Esophagus (tissue), 2 donors: ENCODE measurements around the gene ZNF569. TPM values are rescaled to one million over a fixed set of nuclear protein-coding genes. Genes with fewer than 3 reads are reported as not detected.
"Not testable (repeated sequence)": the region's sequence is repeated elsewhere in the genome, so short reads cannot be mapped to it uniquely, and the experiment has no call there.

Experiments
- H3K27ac ChIP-seq, 2 donors: one replicate each; pipeline ENCODE4 v1.5.1; 2013; ENCODE audit warnings: low read depth in 2 of 2, mild to moderate bottlenecking in 2 of 2, inconsistent platforms in 1 of 2, low read length in 1 of 2, moderate library complexity in 1 of 2
- H3K27me3 ChIP-seq, 2 donors: one replicate each; pipeline ENCODE4 v1.6.1; 2013; ENCODE audit warnings: low read length in 2 of 2, control low read depth in 1 of 2, mild to moderate bottlenecking in 1 of 2; ENCODE audit not compliant: insufficient read depth in 2 of 2, control insufficient read depth in 1 of 2
- H3K36me3 ChIP-seq, 2 donors: one replicate each; pipeline ENCODE4 v1.6.1; 2013; ENCODE audit warnings: low read length in 1 of 2; ENCODE audit not compliant: control insufficient read depth in 2 of 2, insufficient read depth in 2 of 2
- H3K4me1 ChIP-seq, 2 donors: one replicate each; pipeline ENCODE4 v1.6.1; 2013; ENCODE audit warnings: low read length in 1 of 2; ENCODE audit not compliant: control insufficient read depth in 2 of 2, insufficient read depth in 2 of 2
- H3K4me3 ChIP-seq, 2 donors: one replicate each; pipeline ENCODE4 v1.5.1; 2013; ENCODE audit warnings: low read length in 2 of 2, mild to moderate bottlenecking in 2 of 2, low read depth in 1 of 2, moderate library complexity in 1 of 2
- H3K9me3 ChIP-seq, 2 donors: one replicate each; pipeline ENCODE4 v1.6.1; 2013; ENCODE audit warnings: mild to moderate bottlenecking in 2 of 2, low read depth in 1 of 2, low read length in 1 of 2, moderate library complexity in 1 of 2; ENCODE audit not compliant: control insufficient read depth in 2 of 2, insufficient read depth in 1 of 2
- WGBS, 2 donors: extraction: QIAGEN DNeasy Blood & Tissue Kit; methylation state at CpG; one replicate each; pipeline ENCODE4 v1.1.7; 2013; 5-methylcytosine and 5-hydroxymethylcytosine counted together
- polyA plus RNA-seq, 2 donors: library from polyadenylated mRNA; stranded (reverse); fragments of 200-250 nt; gene quantifications; one replicate each; pipeline ENCODE4 v1.2.3, GENCODE V29; 2013
- donor health status: healthy with polysubstance abuse.
- donor health status: Bipolar disorder and iron deficiency.

Gene ZNF569
- polyA plus RNA-seq, 2 donors, result 0.89 to 1.1 TPM

DNA sequence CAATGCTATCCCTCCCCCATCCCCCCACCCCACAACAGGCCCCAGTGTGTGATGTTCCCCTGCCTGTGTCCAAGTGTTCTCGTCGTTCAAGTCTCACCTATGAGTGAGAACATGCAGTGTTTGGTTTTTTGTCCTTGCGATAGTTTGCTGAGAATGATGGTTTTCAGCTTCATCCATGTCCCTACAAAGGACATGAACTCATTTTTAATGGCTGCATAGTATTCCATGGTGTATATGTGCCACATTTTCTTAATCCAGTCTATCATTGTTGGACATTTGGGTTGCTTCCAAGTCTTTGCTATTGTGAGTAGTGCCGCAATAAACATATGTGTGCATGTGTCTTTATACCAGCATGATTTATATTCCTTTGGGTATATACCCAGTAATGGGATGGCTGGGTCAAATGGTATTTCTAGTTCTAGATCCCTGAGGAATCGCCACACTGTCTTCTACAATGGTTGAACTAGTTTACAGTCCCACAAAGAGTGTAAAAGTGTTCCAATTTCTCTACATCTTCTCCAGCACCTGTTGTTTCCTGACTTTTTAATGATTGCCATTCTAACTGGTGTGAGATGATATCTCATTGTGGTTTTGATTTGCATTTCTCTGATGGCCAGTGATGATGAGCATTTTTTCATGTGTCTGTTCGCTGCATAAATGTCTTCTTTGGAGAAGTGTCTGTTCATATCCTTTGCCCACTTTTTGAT, 61.0 kb downstream of the ZNF569 start:
- WGBS, 2 donors, result 82 to 85% methylated on average over 6 of the region's 6 CpGs
- H3K27ac ChIP-seq, H3K4me1 ChIP-seq, H3K4me3 ChIP-seq, H3K27me3 ChIP-seq, H3K36me3 ChIP-seq: not testable (repeated sequence)
- peaks cover 16 to 21% of the 10 kb centered on the region in 2 donors for H3K9me3 ChIP-seq

DNA sequence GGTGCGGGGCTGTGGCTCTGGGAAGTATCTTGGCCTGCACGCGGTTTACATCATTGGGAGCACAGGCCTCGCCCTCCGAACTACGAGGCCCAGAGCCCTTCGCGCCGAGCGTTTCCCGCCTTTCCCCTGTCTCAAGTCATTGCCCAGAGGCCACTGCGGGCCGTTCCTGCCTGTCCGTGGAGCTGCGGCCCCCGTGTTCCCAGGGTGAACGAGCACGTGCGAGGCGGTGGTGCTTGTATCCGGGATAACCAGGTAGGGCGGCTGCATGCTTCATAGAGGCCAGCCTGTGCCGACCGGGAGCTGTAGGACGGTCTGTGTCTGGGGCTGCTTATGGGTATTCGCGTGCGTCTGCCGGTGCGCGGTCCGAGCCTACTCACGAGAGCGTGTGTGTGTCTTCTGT, 63.8 kb downstream of the ZNF569 start:
- WGBS, 2 donors, result 55 to 61% methylated on average over 34 of the region's 34 CpGs
- Histone ChIP-seq H3K27me3 (no peaks in the 10 kb centered on the region), H3K4me1 (no peaks in the 10 kb centered on the region), H3K36me3 (no peaks in the 10 kb centered on the region), H3K9me3 (peaks cover 15 to 23% of the 10 kb centered on the region in 2 donors), H3K4me3 (no peak overlapping the region), H3K27ac (no peak overlapping the region)

DNA sequence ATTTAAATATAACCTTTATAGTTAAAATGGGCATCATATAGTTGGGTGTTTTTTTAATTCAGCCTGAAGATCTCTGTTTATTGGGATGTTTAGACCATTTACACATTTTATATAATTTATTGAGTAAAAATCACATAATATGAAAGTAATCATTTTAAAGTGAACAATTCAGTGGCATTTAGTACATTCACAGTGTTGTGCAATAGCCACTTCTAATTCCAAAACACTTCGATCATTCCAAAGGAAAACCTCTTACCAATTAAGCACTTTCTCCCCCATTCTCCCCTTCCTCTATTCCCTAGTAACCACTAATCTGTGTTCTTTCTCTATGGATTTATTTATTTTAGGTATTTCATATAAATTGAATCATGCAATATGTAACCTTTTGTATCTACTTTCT, 66.2 kb downstream of the ZNF569 start:
- 91 to 97% methylated on average over 1 of the region's 1 CpG for WGBS, 2 donors
- H3K9me3 ChIP-seq, result peaks cover 19 to 20% of the 10 kb centered on the region in 2 donors

DNA sequence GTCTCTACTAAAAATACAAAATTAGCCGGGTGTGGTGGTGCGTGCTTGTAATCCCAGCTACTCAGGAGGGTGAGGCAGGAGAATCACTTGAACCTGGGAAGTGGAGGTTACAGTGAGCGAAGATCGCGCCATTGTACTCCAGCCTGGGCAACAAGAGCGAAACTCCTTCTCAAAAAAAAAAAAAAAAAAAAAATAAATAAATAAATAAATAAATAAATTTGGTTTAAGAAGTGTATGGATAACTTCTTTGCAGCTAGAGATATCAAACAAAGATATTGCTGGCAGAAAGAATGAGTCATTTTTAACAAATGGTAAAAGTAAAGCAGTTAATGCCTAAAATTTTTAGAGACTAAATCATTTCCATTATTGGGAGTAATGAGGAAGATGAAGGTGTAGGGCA, 75.8 kb downstream of the ZNF569 start:
- WGBS, 2 donors, result 98 to 99% methylated on average over 6 of the region's 6 CpGs

More for the DNA sequence above, 66.2 kb downstream of the ZNF569 start:
- H3K27me3 ChIP-seq, result no peaks in the 10 kb centered on the region
- H3K36me3 ChIP-seq, result no peaks in the 10 kb centered on the region
- no peak overlapping the region for H3K27ac ChIP-seq
- no peaks in the 10 kb centered on the region for H3K4me1 ChIP-seq
- H3K4me3 ChIP-seq, result no peak overlapping the region

DNA sequence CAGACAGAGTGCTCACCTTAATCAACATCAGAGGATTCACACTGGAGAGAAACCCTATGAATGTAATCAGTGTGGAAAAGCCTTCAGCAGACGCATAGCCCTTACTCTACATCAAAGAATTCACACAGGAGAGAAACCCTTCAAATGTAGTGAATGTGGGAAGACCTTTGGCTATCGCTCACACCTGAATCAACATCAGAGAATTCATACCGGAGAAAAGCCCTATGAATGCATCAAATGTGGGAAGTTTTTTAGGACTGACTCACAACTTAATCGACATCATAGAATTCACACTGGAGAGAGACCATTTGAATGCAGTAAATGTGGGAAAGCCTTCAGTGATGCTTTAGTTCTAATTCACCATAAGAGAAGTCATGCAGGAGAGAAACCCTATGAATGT, 78.0 kb downstream of the ZNF569 start:
- Histone ChIP-seq H3K27me3 (no peaks in the 10 kb centered on the region), H3K36me3 (peaks cover 11 to 20% of the 10 kb centered on the region in 2 donors), H3K4me1 (no peaks in the 10 kb centered on the region), H3K4me3 (no peak overlapping the region), H3K9me3 (peaks cover 20 to 21% of the 10 kb centered on the region in 2 donors), H3K27ac (no peak overlapping the region)
- WGBS, 2 donors, result 98 to 99% methylated on average over 4 of the region's 4 CpGs

More for the DNA sequence above, 75.8 kb downstream of the ZNF569 start:
- Histone ChIP-seq H3K9me3 (peaks cover 17 to 20% of the 10 kb centered on the region in 2 donors), H3K36me3 (peaks cover 8 to 17% of the 10 kb centered on the region in 2 donors)
- H3K27me3 ChIP-seq, H3K27ac ChIP-seq, H3K4me3 ChIP-seq, H3K4me1 ChIP-seq: not testable (repeated sequence)

DNA sequence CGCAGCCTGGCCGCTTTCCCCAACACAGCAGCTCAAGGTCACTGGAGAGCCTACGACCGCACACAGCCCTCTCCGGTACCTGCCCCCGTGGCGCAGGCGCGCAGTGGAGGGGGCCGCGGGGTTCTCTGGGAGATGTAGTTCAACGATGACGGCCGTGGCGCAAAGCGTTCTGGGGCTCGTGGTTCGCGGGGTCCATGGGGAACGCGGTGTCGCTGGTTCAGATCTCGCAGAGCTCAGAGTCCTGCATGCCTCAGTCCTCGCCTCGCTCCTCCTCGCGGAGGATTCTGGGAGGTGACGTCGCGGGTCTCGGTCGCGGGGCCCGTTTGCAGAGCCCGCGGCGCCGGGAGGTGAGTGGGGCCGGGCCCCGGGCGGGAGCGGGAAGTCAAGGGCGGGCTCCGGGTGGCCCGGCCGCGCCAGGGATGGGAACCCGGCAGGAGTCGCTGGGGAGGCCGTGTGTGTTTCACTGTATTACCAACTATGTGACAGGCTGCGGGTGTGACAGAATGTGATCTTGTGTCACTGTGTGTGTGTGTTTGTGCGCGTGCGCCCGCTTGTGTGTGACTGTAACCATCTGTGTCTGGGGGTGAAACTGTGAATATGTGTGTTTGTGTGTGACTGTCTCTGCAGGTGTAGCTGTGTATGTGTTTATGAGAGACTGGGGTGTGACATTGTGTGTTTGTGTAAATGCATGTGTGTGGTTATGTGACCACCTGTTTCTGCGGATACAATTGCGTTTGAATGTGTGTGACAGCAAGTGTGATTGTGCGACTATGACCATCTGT, 96.2 kb downstream of the ZNF569 start, which contains the start of gene ZNF527:
TSS of gene ZNF527 (plus strand) at position 220 of the 782 bp plus-strand sequence. CDS start 3,100 bp downstream, outside the sequence.
- peak within 1 kb of the TSS; percentile 66 to 71 for H3K4me3 ChIP-seq
- peaks cover 0 to 6% of the 10 kb centered on the region in 2 donors for H3K9me3 ChIP-seq
- no peaks in the 10 kb centered on the region for H3K4me1 ChIP-seq
- H3K27ac ChIP-seq, result peak within 1 kb of the TSS; percentile 89 to 94
- peaks cover 5 to 10% of the 10 kb centered on the region in 2 donors for H3K36me3 ChIP-seq
- no peaks in the 10 kb centered on the region for H3K27me3 ChIP-seq
- WGBS, 2 donors, result 1% methylated on average over 58 of the region's 58 CpGs

DNA sequence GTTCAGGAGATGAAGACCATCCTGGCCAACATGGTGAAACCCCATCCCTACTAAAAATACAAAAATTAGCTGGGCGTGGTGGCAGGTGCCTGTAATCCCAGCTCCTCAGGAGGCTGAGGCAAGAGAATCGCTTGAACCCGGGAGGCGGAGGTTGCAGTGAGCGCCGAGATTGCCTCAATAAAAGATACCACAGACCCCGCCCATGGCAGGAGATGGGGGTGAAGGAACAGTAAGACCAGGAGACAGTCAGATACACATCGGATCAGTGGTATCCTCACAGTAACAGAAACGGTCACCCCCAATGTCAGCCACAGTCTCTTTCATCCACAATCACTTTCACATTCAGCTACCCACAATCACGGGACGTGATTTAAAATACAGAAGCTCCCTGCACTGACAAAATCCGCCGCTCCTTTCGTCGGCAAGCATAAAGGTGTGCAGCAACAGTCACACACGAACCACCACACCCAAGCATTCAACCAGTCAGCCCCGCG, 96.8 kb downstream of the ZNF569 start:
- not testable (repeated sequence) for H3K4me1 ChIP-seq, H3K27me3 ChIP-seq, H3K36me3 ChIP-seq, H3K9me3 ChIP-seq
- Histone ChIP-seq H3K4me3 (peak overlapping the region; percentile 66 to 71), H3K27ac (peak overlapping the region; percentile 89 to 94)
- 7 to 11% methylated on average over 17 to 18 of the region's 18 CpGs for WGBS, 2 donors

DNA sequence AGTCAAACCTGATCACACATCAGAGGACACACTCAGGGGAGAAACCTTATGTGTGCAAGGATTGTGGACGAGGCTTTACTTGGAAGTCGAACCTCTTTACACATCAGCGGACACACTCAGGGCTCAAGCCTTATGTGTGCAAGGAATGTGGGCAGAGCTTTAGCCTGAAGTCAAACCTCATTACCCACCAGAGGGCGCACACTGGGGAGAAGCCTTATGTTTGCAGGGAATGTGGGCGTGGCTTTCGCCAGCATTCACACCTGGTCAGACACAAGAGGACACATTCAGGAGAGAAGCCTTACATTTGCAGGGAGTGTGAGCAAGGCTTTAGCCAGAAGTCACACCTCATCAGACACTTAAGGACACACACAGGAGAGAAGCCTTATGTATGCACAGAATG, 104.5 kb downstream of the ZNF569 start:
- no peaks in the 10 kb centered on the region for H3K4me1 ChIP-seq
- 94 to 96% methylated on average over 6 of the region's 6 CpGs for WGBS, 2 donors
- peaks cover 8 to 15% of the 10 kb centered on the region in 2 donors for H3K36me3 ChIP-seq
- no peak overlapping the region for H3K4me3 ChIP-seq
- peaks cover 4 to 29% of the 10 kb centered on the region in 2 donors for H3K9me3 ChIP-seq
- H3K27me3 ChIP-seq, result no peaks in the 10 kb centered on the region
- no peak overlapping the region for H3K27ac ChIP-seq

DNA sequence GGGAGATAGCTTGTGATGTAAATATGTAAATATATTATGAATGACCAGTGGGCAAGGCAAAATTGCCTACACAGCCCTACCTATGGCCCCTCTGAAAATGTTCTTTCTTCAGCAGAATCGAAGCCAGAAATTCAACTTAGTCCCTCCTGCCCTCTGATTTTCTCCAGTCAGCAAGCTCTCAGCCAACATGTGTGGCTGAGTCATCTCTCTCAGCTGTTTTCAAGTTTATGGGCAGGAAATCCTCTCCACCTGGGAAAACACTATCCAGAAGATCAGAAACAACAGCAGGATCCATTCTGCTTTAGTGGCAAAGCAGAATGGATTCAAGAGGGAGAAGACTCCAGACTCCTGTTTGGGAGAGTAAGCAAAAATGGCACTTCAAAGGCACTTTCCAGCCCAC, 105.2 kb downstream of the ZNF569 start:
- WGBS, 2 donors, result 73 to 95% methylated on average over 1 of the region's 1 CpG
- Histone ChIP-seq H3K27me3 (no peaks in the 10 kb centered on the region), H3K4me1 (no peaks in the 10 kb centered on the region), H3K36me3 (peaks cover 8 to 15% of the 10 kb centered on the region in 2 donors), H3K4me3 (no peak overlapping the region), H3K27ac (no peak overlapping the region), H3K9me3 (peaks cover 4 to 29% of the 10 kb centered on the region in 2 donors)
